Thyroid gland (tissue), 4 donors: ENCODE data around the gene CABP2.

ENCODE experiments used
- POLR2A ChIP-seq, 2 donors: fragments of 450-650 bp; IDR thresholded peaks; one replicate each; pipeline ENCODE4 v1.6.1; 2017; ENCODE audit warnings: antibody characterized with exemption in 2 of 2, mild to moderate bottlenecking in 2 of 2, moderate library complexity in 1 of 2
- TF ChIP-seq, protein P1 (sequence below), 6 experiments: fragments of 200-600 bp in 3 of 6; fragments of 450-650 bp in 3 of 6; sonication (generic) in 3 of 6; IDR thresholded peaks; one replicate each; pipeline ENCODE4 v1.5.1; 2016 to 2019; ENCODE audit warnings: antibody characterized with exemption in 6 of 6, mild to moderate bottlenecking in 2 of 6, inconsistent platforms in 1 of 6, moderate library complexity in 1 of 6

DNA sequence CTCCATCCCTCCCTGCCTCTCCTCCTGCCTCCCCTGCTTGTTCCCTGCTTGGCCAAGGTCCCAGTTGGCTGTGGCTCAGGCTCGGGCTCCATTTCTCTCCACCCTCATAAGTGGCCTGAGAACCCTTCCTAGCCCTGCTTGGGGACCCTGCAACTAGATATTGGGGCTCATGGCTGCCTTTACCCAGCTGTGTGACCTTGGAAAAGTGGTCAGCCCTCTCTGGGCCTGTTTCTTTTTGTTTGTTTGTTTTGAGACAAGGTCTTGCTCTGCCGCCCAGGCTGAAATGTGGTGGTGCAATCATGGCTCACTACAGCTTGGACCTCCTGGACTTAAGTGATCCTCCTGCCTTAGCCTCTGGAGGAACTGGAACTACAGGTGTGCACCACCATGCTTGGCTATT lies 20.3 kb upstream of the CABP2 start:
- TF ChIP-seq, protein P1, sequence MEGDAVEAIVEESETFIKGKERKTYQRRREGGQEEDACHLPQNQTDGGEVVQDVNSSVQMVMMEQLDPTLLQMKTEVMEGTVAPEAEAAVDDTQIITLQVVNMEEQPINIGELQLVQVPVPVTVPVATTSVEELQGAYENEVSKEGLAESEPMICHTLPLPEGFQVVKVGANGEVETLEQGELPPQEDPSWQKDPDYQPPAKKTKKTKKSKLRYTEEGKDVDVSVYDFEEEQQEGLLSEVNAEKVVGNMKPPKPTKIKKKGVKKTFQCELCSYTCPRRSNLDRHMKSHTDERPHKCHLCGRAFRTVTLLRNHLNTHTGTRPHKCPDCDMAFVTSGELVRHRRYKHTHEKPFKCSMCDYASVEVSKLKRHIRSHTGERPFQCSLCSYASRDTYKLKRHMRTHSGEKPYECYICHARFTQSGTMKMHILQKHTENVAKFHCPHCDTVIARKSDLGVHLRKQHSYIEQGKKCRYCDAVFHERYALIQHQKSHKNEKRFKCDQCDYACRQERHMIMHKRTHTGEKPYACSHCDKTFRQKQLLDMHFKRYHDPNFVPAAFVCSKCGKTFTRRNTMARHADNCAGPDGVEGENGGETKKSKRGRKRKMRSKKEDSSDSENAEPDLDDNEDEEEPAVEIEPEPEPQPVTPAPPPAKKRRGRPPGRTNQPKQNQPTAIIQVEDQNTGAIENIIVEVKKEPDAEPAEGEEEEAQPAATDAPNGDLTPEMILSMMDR (IDR thresholded peaks at IDR 0.05): no peak
- no peak for TF ChIP-seq POLR2A (IDR thresholded peaks at IDR 0.05)
